NCI-H1105 (cell line): Measurements from ENCODE around the gene CIAPIN1.

Experiments used
- DNase-seq: peaks from one replicate; lab custom pipeline; 2025; lab: John Stamatoyannopoulos, UW

CIAPIN1 gene

GRCh38 chr16:57447186-57447962 is at the start of gene CIAPIN1, which contains the start of gene COQ9:
Gene CIAPIN1, minus strand, starts transcription at chr16:57447385. Its CDS starts 6,457 bp downstream, at chr16:57440928.
Gene COQ9, plus strand, starts transcription at chr16:57447479. Its CDS starts 27 bp downstream, at chr16:57447506.
- peak; percentile 81 for DNase-seq

GRCh38 chr16:57493767-57494166 is 46.6 kb upstream of the CIAPIN1 start:
- no peak for DNase-seq

DNA sequence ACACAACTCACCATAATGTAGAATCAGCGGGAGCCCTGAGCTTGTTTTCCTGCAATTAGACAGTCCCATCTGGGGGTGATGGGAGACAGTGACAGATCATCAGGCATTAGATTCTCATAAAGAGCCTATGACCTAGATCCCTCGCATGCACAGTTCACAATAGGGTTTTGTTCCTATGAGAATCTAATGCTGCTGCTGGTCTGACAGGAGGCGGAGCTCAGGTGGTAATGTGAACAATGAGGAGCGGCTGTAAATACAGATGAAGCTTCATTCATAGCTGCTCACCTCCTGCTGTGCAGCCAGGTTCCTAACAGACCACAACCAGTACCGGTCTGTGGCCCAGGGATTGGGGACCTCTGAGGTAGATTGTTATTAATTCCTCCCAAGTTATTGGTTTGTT is 42.0 kb upstream of the CIAPIN1 start:
- no peak for DNase-seq

- no peak for DNase-seq
Observed at GRCh38 chr16:57486858-57487834, 40.0 kb upstream of the CIAPIN1 start.

GRCh38 chr16:57485916-57486857 is 39.0 kb upstream of the CIAPIN1 start, which contains the start of gene DOK4:
Gene DOK4, minus strand, starts transcription at chr16:57486493. Its CDS starts 6,986 bp downstream, at chr16:57479507.
- DNase-seq = peak; percentile 24

- DNase-seq = no peak
Observed at GRCh38 chr16:57485091-57485915, 38.1 kb upstream of the CIAPIN1 start.

- DNase-seq = no peak
Observed at GRCh38 chr16:57484515-57485005, 37.4 kb upstream of the CIAPIN1 start.

DNA sequence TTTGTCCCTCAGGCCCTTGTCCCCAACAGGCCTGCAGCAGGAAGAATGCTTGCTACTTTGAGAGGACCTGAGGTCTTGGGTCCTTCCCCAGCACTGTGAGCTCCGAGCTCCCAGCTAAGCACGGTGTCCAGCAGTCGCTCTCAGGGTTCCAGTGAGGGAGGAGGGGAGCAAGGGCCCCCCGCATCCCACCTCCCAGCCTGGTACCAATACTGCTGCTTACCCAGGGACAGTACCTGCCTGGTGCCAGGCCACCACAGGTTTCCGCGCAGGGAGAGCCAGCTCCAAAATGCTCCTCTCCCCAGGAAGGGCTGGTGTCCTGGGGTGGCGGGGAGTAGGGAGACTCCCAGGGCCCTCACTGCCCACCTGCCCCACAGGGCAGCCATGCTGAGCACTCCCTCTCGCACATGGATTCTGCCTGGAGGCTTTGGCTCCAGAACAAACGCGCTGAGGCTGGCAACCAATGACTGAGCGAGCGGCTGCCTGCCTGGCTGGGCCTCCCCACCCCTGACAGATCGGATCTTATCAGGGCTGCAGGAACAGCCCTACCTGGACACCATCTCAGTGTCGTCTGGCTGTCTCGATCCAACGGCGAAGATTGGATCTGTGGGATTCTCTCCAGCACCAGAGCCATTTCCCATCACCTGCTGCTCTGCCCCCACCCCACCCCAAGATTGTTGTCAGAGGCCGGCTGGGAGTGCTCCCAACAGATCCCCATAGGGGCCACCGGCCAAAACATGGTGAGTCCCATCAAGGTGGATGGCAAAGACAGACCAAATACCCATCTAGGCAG is 36.7 kb upstream of the CIAPIN1 start:
- no peak for DNase-seq

DNA sequence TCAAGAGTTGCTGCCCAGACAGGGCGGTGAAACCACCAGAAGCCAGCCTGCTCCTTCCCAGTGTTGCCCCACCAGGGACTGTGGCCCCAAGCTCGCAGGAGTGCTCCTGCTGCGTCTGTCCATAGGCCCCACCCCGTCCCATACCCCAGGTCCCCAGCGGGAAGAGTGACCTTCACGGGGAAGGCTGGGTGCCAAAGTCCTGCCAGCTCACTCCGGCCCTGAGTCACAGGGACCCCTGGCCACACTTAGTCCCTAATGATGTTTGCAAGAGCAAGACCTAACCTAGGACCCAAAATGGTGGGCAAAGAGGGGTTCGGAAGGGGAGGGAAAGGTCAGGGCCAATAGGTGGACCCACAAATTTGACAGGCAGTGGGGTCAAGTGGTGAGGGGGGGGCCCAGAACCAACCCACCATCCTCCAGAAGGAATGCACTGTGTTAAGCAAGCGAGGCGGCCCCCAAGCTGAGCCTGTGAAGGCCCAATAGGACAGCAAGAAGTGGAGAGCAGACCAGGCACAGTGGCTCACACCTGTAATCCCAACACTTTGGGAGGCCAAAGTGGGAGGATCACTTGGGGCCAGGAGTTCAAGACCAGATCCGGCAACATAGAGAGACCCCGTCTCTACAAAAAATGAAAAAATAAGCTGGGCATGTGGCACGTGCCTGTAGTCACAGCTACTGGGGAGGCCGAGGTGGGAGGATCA is 35.8 kb upstream of the CIAPIN1 start:
- DNase-seq = no peak

GRCh38 chr16:57481421-57481820 is 34.2 kb upstream of the CIAPIN1 start:
- DNase-seq = no peak

DNA sequence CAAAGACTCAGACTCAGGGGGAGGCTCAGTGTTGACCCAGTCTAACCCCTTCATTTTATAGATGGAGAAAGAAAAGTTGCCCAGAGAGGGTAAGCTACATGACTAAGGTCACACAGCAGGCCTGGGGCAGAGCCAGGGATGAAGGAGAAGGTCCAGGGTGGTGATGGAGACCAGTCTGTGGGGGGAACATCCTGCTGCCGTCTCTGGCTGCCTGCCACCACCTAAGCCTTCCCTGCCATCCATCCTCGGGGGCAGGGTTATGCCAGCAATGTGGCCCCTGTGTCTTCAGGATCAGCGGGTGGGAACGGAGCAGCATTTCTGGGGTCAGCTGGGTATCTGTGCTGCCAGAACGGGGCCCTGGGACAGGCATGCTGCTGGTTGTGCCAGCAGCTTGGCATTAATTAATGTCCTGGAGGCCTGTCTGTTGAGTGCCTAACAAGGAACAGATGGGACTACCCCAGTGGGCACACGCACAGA is 33.6 kb upstream of the CIAPIN1 start:
- no peak for DNase-seq

DNA sequence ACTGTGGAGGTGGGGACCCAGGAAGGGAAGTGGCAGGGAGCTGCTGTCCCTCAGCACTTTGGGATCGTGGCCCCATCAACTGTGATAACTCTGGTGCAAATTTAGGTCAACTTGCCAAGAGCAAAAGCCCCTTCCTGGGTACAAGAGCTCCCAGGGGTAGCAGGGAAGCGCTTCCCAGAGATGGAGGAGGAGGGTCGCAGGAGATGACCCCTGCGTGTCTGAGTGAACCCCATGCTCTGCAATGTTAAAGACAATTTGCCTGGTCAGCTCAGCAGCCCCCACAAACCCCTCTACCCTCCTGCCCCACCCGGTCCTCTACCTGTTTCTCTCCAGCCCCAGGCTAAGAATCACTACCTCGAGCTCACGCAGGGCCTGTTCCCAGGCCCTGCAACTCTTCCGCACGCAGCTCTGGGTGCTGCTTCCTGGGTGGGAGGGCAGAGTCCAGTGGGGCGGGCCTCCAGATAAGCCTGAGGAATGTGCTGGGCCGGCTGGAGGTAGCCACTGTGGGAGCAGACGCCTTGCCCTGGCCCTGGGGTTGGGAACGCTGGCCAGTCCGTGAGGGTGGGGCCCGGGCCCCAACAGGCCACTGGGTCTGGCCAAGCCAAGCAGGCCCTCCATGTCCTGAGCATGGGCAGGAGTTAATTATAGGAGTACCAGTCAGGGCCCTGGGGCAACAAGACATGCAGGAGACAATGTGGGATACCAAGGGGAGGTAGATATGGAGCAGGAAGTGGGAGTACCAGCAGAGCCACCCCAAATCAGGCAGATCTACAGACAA is 33.0 kb upstream of the CIAPIN1 start:
- DNase-seq = no peak

GRCh38 chr16:57479205-57479975 is 32.2 kb upstream of the CIAPIN1 start:
- no peak for DNase-seq

DNA sequence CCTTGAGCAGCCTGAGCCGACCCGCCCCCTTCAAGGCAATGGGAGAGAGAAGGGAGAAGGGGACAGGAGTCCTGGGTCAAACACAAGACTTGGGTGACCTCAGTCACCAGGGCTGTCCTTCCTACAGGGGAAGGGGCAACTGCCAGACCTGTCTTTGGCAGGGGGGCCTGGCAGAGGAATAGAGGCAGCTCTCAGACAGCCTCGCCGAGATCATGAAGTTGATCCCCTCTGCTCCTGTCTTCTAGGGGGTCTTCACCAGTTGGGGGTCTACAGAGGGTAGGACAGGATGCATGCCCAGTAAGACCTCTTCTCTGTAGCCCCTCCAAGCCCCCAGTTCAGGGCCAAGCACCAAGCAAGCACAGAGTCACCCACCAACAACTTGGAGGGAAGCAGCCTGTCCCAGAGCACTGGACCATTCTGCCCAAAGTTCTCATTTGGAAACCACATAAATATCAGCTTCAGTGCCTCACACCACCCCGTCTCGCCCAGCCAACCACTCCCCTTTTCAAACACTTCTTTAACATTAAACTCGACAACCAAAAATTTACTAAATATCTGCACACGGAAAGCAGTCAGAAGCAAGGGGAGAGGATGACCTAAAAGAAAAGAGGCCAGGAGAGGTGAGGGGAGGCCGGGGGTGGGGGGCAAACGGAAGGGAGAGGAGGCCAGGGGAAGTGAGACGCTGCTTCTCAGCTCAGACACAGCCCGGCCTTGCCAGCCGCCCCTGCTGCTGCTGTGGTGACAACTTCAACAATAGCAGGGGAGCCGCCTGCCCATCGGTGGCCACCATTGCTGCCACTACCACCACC is 31.4 kb upstream of the CIAPIN1 start:
- no peak for DNase-seq

- no peak for DNase-seq
Observed at GRCh38 chr16:57477531-57478202, 30.5 kb upstream of the CIAPIN1 start.
